Measurements from ENCODE around the gene NKAPD1.

- TF ChIP-seq SP1 (IDR thresholded peaks at IDR 0.05; ENCODE audit: low read depth) (no peak), CTCF (IDR thresholded peaks at IDR 0.05 in 2 of 3, conservative IDR thresholded peaks at IDR 0.05 in 1 of 3; ENCODE audit: borderline replicate concordance in 1 of 3, insufficient read depth in 1 of 3, low read depth in 2 of 3, low read length in 2 of 3) (no peak)
These were observed 31.2 kb upstream of the NKAPD1 start for GRCh38 chr11:112042961-112043304.
